Activated CD8-positive, alpha-beta memory T cell treated with anti-CD3 and anti-CD28 coated beads for 1 hour (primary cell): ENCODE measurements around the gene TESK2.

Source experiments
- DNase-seq, 2 donors: peaks; one replicate each; pipeline ENCODE4 v3.0.0-alpha.2; 2020; ENCODE audit warnings: low read depth in 1 of 2; ENCODE audit errors: extremely low read depth in 1 of 2

TESK2 gene

DNA sequence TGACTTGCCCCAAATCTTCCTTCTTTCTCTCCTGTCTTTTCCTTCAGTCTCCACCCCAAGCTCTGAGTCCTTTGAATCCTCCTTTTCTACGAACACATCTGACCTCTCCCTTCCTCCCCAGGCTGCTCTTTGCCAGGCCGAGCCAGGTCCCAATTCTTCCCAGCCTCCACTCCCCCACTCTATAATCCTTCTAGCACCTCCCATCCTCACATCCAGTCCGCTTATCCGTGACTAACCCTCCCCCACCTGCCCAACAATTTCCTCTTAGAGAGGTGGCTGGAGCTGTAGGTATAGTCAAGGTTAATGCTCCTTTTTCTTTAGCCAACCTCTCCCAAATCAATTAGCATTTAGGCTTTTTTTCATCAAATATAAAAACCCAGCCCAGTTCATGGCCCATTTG lies 173.8 kb downstream of the TESK2 start:
- no peak for DNase-seq

- DNase-seq, result no peak
Measured at GRCh38 chr1:45314266-45314665, 176.7 kb downstream of the TESK2 start.

- no peak for DNase-seq
Measured at GRCh38 chr1:45306905-45307304, 184.1 kb downstream of the TESK2 start.

DNA sequence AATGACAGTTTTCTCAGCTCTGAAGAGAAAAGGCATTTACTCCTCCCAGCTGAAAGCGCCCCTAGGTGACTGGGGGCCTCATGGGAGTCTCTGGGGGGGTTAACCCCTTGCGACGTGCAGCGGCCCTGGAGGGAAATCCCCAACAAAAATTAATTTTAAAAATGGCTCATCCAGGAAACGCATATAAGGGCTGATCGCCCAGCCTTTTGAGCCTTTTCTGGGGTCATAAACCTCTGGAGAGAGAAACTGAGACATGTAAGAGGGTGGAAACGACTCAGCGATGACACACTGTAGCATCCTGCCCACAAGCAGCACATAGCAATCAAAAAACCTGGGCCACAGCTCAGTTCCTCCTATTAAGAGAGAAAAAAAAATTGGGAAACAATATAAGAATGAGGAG lies 184.6 kb downstream of the TESK2 start:
- DNase-seq, result no peak

DNA sequence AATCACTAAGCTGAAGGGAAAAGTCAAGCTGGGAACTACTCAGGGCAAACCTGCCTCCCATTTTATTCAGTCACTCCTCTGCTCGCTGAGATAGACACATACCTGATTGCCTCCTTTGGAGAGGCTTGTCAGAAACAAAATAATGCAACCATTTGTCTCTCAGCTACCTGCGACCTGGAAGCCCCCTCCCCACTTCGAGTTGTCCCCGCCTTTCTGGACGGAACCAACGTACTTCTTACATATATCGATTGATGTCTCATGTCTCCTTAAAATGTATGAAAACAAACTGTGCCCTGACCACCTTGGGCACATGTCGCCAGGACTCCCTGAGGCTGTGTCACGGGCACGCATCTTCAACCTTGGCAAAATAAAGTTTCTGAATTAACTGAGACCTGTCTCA lies 185.7 kb downstream of the TESK2 start:
- no peak for DNase-seq

- no peak for DNase-seq
Measured at GRCh38 chr1:45304311-45305081, 186.5 kb downstream of the TESK2 start.

DNA sequence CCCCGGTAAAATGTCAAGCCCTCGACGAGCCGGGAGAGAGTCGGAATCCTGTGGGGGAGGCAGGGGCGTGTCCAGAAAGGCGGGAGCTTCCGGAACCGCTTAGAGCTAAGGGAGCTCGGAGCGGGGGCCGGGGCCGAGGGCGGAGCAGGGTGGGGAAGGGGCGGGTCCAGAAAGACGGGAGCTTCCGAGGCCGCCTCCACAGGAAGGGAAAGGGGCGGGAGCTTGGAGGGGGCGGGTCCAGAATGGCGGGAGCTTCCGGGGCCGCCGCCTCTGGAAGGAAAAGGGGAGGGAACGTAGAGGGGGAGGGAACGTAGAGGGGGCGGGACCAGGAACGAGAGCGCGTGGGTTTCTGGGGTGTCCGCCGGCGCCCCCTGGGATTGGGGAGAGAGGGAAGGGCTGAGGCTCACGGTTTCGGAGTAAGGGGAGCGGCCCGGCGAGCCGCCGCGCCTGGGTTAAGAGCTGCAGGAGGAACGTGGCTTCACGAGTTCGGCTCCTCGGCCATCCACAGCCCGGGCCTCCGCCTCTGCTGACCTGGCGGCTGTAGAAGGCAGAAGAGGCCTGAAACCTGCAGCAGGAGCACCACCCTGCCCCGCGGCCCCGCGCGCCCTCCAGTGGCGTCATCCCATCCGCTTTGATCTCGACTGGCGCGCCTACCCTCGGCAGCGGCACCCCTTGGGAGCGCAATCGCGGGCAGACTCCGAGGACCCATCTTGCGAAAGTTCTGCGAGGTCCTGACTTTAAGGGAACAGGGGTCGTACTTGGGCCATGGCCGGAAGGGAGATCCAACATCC lies 187.2 kb downstream of the TESK2 start:
- DNase-seq, result peak; percentile 96 to 97

- no peak for DNase-seq
Measured at GRCh38 chr1:45302505-45303150, 188.3 kb downstream of the TESK2 start.

DNA sequence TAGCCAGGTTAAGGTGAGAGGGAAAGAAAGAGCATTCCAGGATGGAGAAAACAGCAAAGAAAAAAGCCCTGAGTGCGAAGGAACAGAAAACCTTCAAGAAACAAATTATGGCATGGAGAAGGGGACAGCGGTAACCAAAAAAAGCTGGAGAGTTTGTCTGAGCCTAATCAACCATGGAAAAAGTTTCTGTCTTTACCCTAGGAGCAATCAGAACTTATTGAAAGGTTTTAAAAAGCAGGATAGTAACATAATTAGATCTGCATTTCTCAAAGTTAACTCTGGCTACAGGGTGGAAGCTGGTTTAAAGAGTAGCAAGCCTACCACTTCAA lies 190.3 kb downstream of the TESK2 start:
- DNase-seq, result no peak

DNA sequence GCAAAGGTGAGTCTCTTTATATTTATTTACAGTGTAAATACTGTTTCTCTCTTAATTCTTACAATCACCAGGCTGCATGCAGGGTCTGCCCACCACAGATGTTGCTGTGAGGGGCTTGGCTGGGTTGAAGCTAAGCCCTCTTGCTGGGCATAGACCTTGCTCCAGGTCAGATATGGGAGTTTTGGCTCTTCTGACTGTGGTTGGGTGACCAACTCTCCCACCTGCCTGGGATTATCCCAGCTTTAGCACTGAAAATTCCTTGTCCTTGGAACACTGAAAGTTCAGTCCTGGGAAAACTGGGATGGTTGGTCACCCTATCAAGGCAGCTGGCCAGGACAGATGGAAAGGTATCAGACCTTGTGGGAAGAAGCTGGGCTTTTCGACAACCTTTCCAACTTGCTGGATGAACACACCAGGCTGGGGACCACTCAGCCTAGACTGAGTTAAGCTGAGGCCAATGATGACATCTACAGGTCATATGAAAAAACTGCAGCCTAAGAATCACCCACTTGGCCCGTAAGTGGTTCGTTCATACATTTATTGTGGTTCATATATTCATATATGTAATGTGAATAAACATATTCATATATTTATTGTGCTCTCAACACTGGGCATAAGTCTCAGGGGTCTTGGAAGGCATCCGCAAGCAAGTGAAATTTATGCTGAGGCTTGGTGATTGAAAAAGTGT lies 190.8 kb downstream of the TESK2 start:
- DNase-seq, result no peak

DNA sequence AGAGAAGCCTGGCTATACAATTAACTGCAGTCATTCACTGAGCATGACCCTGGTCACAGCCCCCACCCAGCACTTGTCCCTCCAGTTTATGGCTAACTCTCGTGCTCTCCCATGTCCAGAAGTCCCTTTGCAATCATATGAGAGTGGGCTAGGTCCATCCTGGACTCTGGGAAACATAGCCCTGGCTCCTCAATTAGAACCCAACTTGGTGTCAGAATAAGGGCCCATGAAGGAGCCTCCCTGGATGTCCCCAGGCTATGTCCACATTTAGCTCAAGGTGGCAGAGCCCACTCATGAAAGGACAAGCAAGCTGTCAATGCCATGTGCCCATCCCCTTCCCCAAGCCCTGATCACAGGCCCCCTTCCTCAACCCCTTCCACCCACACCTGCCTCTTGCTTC lies 191.7 kb downstream of the TESK2 start:
- DNase-seq, result no peak

DNA sequence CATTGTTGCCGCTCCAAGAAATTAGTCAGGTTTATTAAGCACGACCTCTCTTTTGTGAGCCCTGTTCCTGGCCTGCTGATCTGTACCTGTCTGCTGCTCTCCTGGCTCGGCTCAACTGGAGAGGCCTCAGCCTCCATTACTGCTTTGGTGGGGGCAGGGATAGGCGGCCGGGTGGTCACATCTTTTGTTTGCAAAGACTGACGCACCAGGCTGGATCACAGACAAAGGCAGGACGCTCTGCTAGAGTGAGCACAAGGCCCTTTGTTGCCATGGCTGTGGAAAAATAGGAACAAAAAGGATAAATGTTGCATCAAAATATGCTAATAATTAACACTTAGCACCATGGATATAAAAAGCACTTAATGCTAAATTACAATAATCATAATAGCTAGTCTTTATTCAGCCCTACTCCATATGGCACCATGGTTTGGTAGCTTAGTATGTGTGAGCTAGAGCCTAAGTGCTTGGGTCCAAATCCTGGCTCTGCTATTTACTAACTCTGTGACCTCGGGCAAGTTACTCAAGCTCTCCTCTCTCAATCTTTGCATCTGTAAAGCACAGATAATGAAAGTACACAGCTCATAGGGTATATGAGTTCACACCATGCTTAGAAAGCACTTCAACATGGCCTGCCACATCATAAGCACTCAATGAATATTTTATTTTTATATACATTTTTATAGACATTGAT lies 193.2 kb downstream of the TESK2 start:
- DNase-seq, result no peak
